ENCODE data around the gene COPS8. TPM values are rescaled to one million over a fixed set of nuclear protein-coding genes. Genes with fewer than 3 reads are reported as not detected.

COPS8 gene
- total and polyA plus RNA-seq, 2 experiments from 2014 or later, result 120 to 130 TPM

GRCh38 chr2:237136824-237137223 is 51.1 kb downstream of the COPS8 start (continued):
- TF ChIP-seq JUNB (IDR thresholded peaks at IDR 0.05; ENCODE audit: unreplicated experiment) (no peak), ZNF331 (CRISPR knock-in tag; IDR thresholded peaks at IDR 0.05; ENCODE audit: low read depth) (no peak)

GRCh38 chr2:237137626-237138323 is 52.1 kb downstream of the COPS8 start:
- Mint-ChIP-seq H3K27ac (no peak overlapping the region), H3K27me3 (ENCODE audit: insufficient read depth, low read depth, poor library complexity) (no peaks in the 10 kb centered on the region), H3K4me1 (no peaks in the 10 kb centered on the region), H3K4me3 (no peak overlapping the region), H3K9me3 (peaks cover 3% of the 10 kb centered on the region; the same call in 1 of the 3 replicates), H3K36me3 (ENCODE audit: low read depth) (no peaks in the 10 kb centered on the region)
- Histone ChIP-seq H4K20me1 (replicated peaks; ENCODE audit: insufficient read depth) (no peaks in the 10 kb centered on the region), H3K36me3 (ENCODE audit: insufficient read depth) (no peaks in the 10 kb centered on the region), H3F3A (replicated peaks; ENCODE audit: low read depth) (no peaks in the 10 kb centered on the region), H3K27me3 (ENCODE audit: insufficient read depth) (no peaks in the 10 kb centered on the region), H3K4me1 (ENCODE audit: insufficient read depth) (no peaks in the 10 kb centered on the region), H3K27ac (ENCODE audit: low read depth) (no peak overlapping the region), H2AFZ (no peak overlapping the region), H3K4me2 (no peak overlapping the region), H3K79me2 (replicated peaks; ENCODE audit: insufficient read depth) (no peaks in the 10 kb centered on the region), H3K4me3 (no peak overlapping the region), H3K9me2 (ENCODE audit: insufficient read depth) (no peaks in the 10 kb centered on the region; the same call in none of the 2 replicates)
- DNase-seq (ENCODE audit: low spot score) (no peak), ATAC-seq (no peak)
- TF ChIP-seq CREB1 (CRISPR knock-in tag; IDR thresholded peaks at IDR 0.05; ENCODE audit: low read depth), result no peak
- TF ChIP-seq ZNF114 (CRISPR knock-in tag; IDR thresholded peaks at IDR 0.05), result no peak
- TF ChIP-seq ZNF331 (CRISPR knock-in tag; IDR thresholded peaks at IDR 0.05; ENCODE audit: low read depth), result no peak
- TF ChIP-seq, protein P1, sequence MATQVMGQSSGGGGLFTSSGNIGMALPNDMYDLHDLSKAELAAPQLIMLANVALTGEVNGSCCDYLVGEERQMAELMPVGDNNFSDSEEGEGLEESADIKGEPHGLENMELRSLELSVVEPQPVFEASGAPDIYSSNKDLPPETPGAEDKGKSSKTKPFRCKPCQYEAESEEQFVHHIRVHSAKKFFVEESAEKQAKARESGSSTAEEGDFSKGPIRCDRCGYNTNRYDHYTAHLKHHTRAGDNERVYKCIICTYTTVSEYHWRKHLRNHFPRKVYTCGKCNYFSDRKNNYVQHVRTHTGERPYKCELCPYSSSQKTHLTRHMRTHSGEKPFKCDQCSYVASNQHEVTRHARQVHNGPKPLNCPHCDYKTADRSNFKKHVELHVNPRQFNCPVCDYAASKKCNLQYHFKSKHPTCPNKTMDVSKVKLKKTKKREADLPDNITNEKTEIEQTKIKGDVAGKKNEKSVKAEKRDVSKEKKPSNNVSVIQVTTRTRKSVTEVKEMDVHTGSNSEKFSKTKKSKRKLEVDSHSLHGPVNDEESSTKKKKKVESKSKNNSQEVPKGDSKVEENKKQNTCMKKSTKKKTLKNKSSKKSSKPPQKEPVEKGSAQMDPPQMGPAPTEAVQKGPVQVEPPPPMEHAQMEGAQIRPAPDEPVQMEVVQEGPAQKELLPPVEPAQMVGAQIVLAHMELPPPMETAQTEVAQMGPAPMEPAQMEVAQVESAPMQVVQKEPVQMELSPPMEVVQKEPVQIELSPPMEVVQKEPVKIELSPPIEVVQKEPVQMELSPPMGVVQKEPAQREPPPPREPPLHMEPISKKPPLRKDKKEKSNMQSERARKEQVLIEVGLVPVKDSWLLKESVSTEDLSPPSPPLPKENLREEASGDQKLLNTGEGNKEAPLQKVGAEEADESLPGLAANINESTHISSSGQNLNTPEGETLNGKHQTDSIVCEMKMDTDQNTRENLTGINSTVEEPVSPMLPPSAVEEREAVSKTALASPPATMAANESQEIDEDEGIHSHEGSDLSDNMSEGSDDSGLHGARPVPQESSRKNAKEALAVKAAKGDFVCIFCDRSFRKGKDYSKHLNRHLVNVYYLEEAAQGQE (IDR thresholded peaks at IDR 0.05; ENCODE audit: unreplicated experiment), result no peak
- no peak for TF ChIP-seq STAT1 (IDR thresholded peaks at IDR 0.05; ENCODE audit: unreplicated experiment)
- no peak for TF ChIP-seq CTCF (conservative IDR thresholded peaks at IDR 0.05; ENCODE audit: low read depth in 2 of 2)
- no peak for TF ChIP-seq EZH2 (IDR thresholded peaks at IDR 0.05; ENCODE audit: low read depth, unreplicated experiment)
- TF ChIP-seq POLR2AphosphoS5 (IDR thresholded peaks at IDR 0.05; ENCODE audit: low read depth), result no peak
- TF ChIP-seq JUNB (IDR thresholded peaks at IDR 0.05; ENCODE audit: unreplicated experiment), result no peak
- TF ChIP-seq EZH2phosphoT487 (IDR thresholded peaks at IDR 0.05; ENCODE audit: unreplicated experiment), result no peak

Data from GM23338 (cell line).